Smooth muscle cell (in vitro differentiated cells): ENCODE data around the gene CRX. TPM values are rescaled to one million over a fixed set of nuclear protein-coding genes. Genes with fewer than 3 reads are reported as not detected.

Experiments
- DNase-seq: peaks from one replicate; lab custom pipeline; 2025; ENCODE audit not compliant: unreplicated experiment; lab: John Stamatoyannopoulos, UW
- H2AFZ ChIP-seq: fragments of 200-600 bp; sonication (generic); 2 replicates; pipeline ENCODE4 v1.6.0; 2016; ENCODE audit warnings: antibody characterized with exemption, low read depth, mild to moderate bottlenecking
- H3F3A ChIP-seq: fragments of 200-600 bp; sonication (generic); 2 replicates; pipeline ENCODE4 v1.6.0; 2017; ENCODE audit warnings: antibody characterized with exemption, low read depth
- H3K27ac ChIP-seq: fragments of 200-600 bp; sonication (generic); 2 replicates; pipeline ENCODE4 v1.5.1; 2016; ENCODE audit warnings: low read depth, mild to moderate bottlenecking
- H3K27me3 ChIP-seq: fragments of 200-600 bp; sonication (generic); 2 replicates; pipeline ENCODE4 v1.6.1; 2016; ENCODE audit warnings: low read depth, mild to moderate bottlenecking
- H3K36me3 ChIP-seq: fragments of 200-600 bp; sonication (generic); 2 replicates; pipeline ENCODE4 v1.5.1; 2016; ENCODE audit warnings: low read depth
- H3K4me1 ChIP-seq: fragments of 200-600 bp; sonication (generic); 2 replicates; pipeline ENCODE4 v1.5.1; 2016; ENCODE audit warnings: low read depth
- H3K4me2 ChIP-seq: fragments of 200-600 bp; sonication (generic); 2 replicates; pipeline ENCODE4 v1.6.0; 2016; ENCODE audit warnings: mild to moderate bottlenecking
- H3K4me3 ChIP-seq: fragments of 200-600 bp; sonication (generic); 2 replicates; pipeline ENCODE4 v1.5.1; 2016; ENCODE audit warnings: mild to moderate bottlenecking
- H3K79me2 ChIP-seq: fragments of 200-600 bp; sonication (generic); 2 replicates; pipeline ENCODE4 v1.6.0; 2016; ENCODE audit warnings: low read depth, mild to moderate bottlenecking
- H3K9ac ChIP-seq: fragments of 200-600 bp; sonication (generic); 2 replicates; pipeline ENCODE4 v1.6.0; 2016; ENCODE audit warnings: low read depth
- H3K9me3 ChIP-seq: fragments of 200-600 bp; sonication (generic); replicated peaks from 2 replicates; pipeline ENCODE4 v1.5.1; 2016; ENCODE audit warnings: low read depth
- H4K20me1 ChIP-seq: fragments of 200-600 bp; sonication (generic); 2 replicates; pipeline ENCODE4 v1.6.0; 2016; ENCODE audit warnings: low read depth
- WGBS: methylation state at CpG from one replicate; pipeline ENCODE4 v1.1.7; 2016; ENCODE audit warnings: low lambda C conversion rate; 5-methylcytosine and 5-hydroxymethylcytosine counted together
- polyA plus RNA-seq: library from polyadenylated mRNA; unstranded; fragments of >200 nt; fragmentation: Nextera tagmentation; extraction: Ambion mirVana; gene quantifications from 2 replicates; pipeline ENCODE4 v1.2.1, GENCODE V29; 2016
- total RNA-seq: library from RNA; depleted of rRNA; stranded (reverse); fragments of >200 nt; gene quantifications from 2 replicates; pipeline ENCODE4 v1.2.3, GENCODE V29; 2014
- TF ChIP-seq, protein P1 (sequence below): fragments of 200-600 bp; sonication (generic); IDR thresholded peaks from 2 replicates; pipeline ENCODE4 v1.5.1; 2017; ENCODE audit warnings: borderline replicate concordance, mild to moderate bottlenecking, antibody characterized with exemption; ENCODE audit not compliant: insufficient read depth, poor library complexity, severe bottlenecking

Gene CRX
- total and polyA plus RNA-seq, 2 experiments from 2014 or later, result not detected

DNA sequence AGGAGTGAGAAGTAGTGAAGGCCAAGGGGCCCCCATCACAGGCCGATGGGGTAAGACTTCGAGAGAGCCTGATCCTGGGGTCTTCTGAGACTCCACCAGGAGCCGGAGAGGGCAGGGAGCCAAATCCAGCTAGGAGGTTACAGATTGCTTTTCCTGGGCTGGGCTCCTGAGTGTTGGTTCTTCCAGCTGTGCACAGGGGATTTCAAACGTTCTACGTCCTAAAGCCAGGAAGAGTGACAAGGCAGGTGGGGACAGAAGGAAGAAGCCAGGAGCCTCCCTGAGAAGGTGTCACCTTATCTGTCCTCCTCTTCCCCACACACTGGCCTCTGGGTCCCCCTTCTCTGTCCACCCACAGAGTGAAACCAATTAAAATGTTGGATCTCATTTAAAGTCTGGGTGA, 21.2 kb downstream of the CRX start:
- no peaks in the 10 kb centered on the region for H3K36me3 ChIP-seq

DNA sequence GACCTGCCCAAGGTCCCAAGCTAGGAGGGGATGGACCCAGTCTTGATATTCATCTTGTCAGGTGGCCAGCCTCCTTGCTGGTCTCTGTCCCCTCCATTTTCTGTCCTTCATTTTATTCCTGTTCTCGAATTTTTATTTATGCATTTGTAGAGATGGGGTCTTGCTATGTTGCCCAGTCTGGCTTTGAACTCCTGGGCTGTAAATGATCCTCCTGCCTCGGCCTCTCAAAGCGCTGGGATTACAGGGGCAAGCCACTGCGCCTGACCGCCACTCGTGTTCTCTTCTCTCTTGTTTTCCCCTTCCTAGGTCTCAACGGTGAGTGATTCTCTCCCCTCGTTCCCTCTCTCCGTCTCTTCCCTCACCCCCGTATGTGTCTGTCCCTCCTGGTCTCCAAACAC, 26.7 kb downstream of the CRX start:
- Histone ChIP-seq H3K9me3 (no peaks in the 10 kb centered on the region), H2AFZ (peak overlapping the region; percentile 3), H3K27ac (no peak overlapping the region), H4K20me1 (no peaks in the 10 kb centered on the region), H3K79me2 (no peaks in the 10 kb centered on the region), H3K36me3 (no peaks in the 10 kb centered on the region), H3K4me3 (peak overlapping the region; percentile 25), H3K4me1 (peaks cover 5% of the 10 kb centered on the region), H3K4me2 (peak overlapping the region; percentile 62), H3F3A (no peaks in the 10 kb centered on the region), H3K27me3 (no peaks in the 10 kb centered on the region), H3K9ac (no peak overlapping the region)
- DNase-seq, result no peak
- WGBS, result 74% methylated on average over 7 of the region's 10 CpGs
- TF ChIP-seq, protein P1, sequence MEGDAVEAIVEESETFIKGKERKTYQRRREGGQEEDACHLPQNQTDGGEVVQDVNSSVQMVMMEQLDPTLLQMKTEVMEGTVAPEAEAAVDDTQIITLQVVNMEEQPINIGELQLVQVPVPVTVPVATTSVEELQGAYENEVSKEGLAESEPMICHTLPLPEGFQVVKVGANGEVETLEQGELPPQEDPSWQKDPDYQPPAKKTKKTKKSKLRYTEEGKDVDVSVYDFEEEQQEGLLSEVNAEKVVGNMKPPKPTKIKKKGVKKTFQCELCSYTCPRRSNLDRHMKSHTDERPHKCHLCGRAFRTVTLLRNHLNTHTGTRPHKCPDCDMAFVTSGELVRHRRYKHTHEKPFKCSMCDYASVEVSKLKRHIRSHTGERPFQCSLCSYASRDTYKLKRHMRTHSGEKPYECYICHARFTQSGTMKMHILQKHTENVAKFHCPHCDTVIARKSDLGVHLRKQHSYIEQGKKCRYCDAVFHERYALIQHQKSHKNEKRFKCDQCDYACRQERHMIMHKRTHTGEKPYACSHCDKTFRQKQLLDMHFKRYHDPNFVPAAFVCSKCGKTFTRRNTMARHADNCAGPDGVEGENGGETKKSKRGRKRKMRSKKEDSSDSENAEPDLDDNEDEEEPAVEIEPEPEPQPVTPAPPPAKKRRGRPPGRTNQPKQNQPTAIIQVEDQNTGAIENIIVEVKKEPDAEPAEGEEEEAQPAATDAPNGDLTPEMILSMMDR, result no peak

More for the DNA sequence above, 21.2 kb downstream of the CRX start:
- H4K20me1 ChIP-seq, result no peaks in the 10 kb centered on the region
- H3K4me2 ChIP-seq, result no peak overlapping the region
- no peak overlapping the region for H3K4me3 ChIP-seq
- H3K79me2 ChIP-seq, result no peaks in the 10 kb centered on the region
- no peaks in the 10 kb centered on the region for H3F3A ChIP-seq
- H2AFZ ChIP-seq, result no peak overlapping the region
- H3K27ac ChIP-seq, result no peak overlapping the region
- TF ChIP-seq, protein P1, result no peak
- no peaks in the 10 kb centered on the region for H3K9me3 ChIP-seq
- DNase-seq, result no peak
- no peaks in the 10 kb centered on the region for H3K27me3 ChIP-seq
- peaks cover 12% of the 10 kb centered on the region for H3K4me1 ChIP-seq
- WGBS, result 73% methylated on average over 5 of the region's 5 CpGs
- H3K9ac ChIP-seq, result no peak overlapping the region

DNA sequence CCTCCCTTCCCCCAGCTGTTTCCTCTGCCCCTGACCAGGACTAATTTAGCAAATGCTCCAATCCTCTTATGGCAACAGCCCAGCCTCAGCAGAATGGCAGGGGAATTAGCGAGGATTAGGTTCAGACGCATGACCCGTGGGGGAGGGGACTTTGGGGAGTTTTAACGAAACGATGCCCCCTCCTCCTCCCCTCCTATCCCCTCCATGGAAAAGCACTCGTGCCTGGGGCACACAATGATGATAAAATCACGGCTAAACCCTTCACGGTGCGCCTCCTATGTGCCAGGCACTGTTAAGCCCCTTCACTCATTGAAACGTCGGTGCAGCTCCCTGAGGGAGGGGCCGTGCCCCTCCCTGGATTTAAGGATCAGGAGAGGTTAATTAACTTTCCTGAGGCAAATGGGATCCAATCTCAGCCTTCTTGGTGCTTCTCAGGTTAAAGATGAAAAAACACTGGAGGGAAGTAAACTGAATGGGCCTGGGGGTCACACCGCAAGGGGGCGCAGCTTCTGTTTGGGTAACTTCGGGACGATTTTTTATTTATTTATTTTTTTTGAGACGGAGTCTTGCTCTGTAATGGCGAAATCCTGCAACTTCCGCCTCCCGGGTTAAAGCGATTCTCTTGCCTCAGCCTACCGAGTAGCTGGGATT, 27.2 kb downstream of the CRX start:
- H2AFZ ChIP-seq, result peak overlapping the region; percentile 3
- peak overlapping the region; percentile 62 for H3K4me2 ChIP-seq
- DNase-seq, result no peak
- no peak overlapping the region for H3K9ac ChIP-seq
- WGBS, result 2% methylated on average over 22 of the region's 22 CpGs
- peak overlapping the region; percentile 25 for H3K4me3 ChIP-seq
- no peaks in the 10 kb centered on the region for H4K20me1 ChIP-seq
- H3K79me2 ChIP-seq, result no peaks in the 10 kb centered on the region
- no peaks in the 10 kb centered on the region for H3F3A ChIP-seq
- H3K9me3 ChIP-seq, result no peaks in the 10 kb centered on the region
- H3K4me1 ChIP-seq, result peaks cover 5% of the 10 kb centered on the region
- no peaks in the 10 kb centered on the region for H3K36me3 ChIP-seq
- TF ChIP-seq, protein P1, result peak; percentile 67
- no peak overlapping the region for H3K27ac ChIP-seq
- no peaks in the 10 kb centered on the region for H3K27me3 ChIP-seq

DNA sequence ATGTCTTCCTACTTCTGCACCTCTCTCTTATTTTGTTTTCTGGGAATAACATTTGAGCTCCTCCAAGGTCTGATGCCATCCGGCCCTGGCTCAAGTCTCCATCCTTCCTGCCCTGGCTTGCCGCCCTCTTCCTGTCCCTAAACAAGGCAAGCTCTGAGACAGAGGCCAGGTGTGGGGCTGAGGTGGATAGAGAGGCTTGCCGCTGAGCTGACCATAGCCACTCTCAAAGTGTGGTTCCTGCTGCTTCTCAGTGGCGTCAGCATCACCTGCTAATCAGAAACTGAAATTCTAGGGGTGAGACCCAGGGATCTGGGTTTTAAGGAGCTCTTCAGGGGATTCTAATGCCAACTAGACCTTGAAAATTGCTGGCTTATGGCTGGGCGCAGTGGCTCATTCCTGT, 31.3 kb downstream of the CRX start:
- no peaks in the 10 kb centered on the region for H3K79me2 ChIP-seq
- DNase-seq, result no peak
- no peak overlapping the region for H3K4me3 ChIP-seq
- H3K27me3 ChIP-seq, result no peaks in the 10 kb centered on the region
- no peaks in the 10 kb centered on the region for H3F3A ChIP-seq
- 89% methylated on average over 5 of the region's 5 CpGs for WGBS
- no peak overlapping the region for H3K4me2 ChIP-seq
- TF ChIP-seq, protein P1, result no peak
- H3K27ac ChIP-seq, result no peak overlapping the region
- H3K9me3 ChIP-seq, result no peaks in the 10 kb centered on the region
- peaks cover 5% of the 10 kb centered on the region for H3K4me1 ChIP-seq
- H3K9ac ChIP-seq, result no peak overlapping the region
- no peaks in the 10 kb centered on the region for H4K20me1 ChIP-seq
- no peak overlapping the region for H2AFZ ChIP-seq
- no peaks in the 10 kb centered on the region for H3K36me3 ChIP-seq
